HepG2 (cell line): ENCODE data around the gene PGK2. TPM values are rescaled to one million over a fixed set of nuclear protein-coding genes. Genes with fewer than 3 reads are reported as not detected.

ENCODE experiments used
- ATAC-seq: fragments of 200-7000 bp; cut with Tn5 transposase; 3 replicates; pipeline ENCODE4 v1.9.1; 2020; ENCODE audit warnings: mild to moderate bottlenecking, moderate library complexity
- BruUV-seq: library from RNA; stranded (reverse); fragments of 400-500 nt; replicated peaks from 2 replicates; lab custom pipeline; 2021; lab: Mats Ljungman, UMichigan
- CTCF ChIA-PET: fragments of 300-600 bp; formaldehyde crosslinking; extraction: SDS; loops from one replicate; lab custom pipeline; 2021; ENCODE audit warnings: low total read pairs, inconsistent platforms, low intra/inter-chr PET ratio; lab: Yijun Ruan, JAX
- POLR2A ChIA-PET: fragments of 350-600 bp; sonication (Branson Sonifier 250); formaldehyde crosslinking; loops from one replicate; lab custom pipeline; 2020; ENCODE audit warnings: antibody characterized with exemption, inconsistent platforms; lab: Yijun Ruan, JAX
- DNase-seq: peaks from one replicate; pipeline ENCODE4 v3.0.0-alpha.2; 2015; ENCODE audit warnings: low spot score
- FAIRE-seq: peaks from 3 replicates; lab custom pipeline; 2011; peaks lifted over from hg19 to GRCh38; lab: Jason Lieb, UNC
- H2AFZ ChIP-seq: one replicate; pipeline ENCODE4 v1.6.1; 2011; ENCODE audit warnings: low read length, inconsistent platforms
- H3K27ac ChIP-seq: fragments of 300-600 bp; 3 replicates; pipeline ENCODE4 v1.8.0; 2011; ENCODE audit warnings: mixed run types, mild to moderate bottlenecking, mixed read lengths, low read length, inconsistent platforms; ENCODE audit not compliant: insufficient read depth; ENCODE audit errors: extremely low read length
- H3K27me3 ChIP-seq, 2 experiments: fragments of 200-600 bp in 1 of 2; 2 replicates in 1 of 2; 3 replicates in 1 of 2; pipeline versions ENCODE4 v1.6.0 to v1.8.0; 2011; ENCODE audit warnings: low read length in 2 of 2, mild to moderate bottlenecking in 2 of 2, moderate library complexity in 2 of 2, inconsistent platforms in 1 of 2; ENCODE audit not compliant: insufficient read depth in 2 of 2, control insufficient read depth in 1 of 2
- H3K36me3 ChIP-seq, 2 experiments: fragments of 200-600 bp in 1 of 2; replicated peaks in 1 of 2; 2 replicates in 1 of 2; 3 replicates in 1 of 2; pipeline versions ENCODE4 v1.5.1 to v1.8.0; 2011; ENCODE audit warnings: low read length in 2 of 2, inconsistent platforms in 1 of 2; ENCODE audit not compliant: insufficient read depth in 2 of 2, control insufficient read depth in 1 of 2
- H3K4me1 ChIP-seq: 2 replicates; pipeline ENCODE4 v1.5.1; 2012; ENCODE audit warnings: low read length, inconsistent platforms; ENCODE audit not compliant: insufficient read depth
- H3K4me2 ChIP-seq: 2 replicates; pipeline ENCODE4 v1.6.0; 2011; ENCODE audit warnings: low read depth, low read length, inconsistent platforms
- H3K4me3 ChIP-seq, 3 experiments: fragments of 200-600 bp in 1 of 3; sonication (generic), shearing (Covaris generic) in 1 of 3; replicated peaks in 1 of 3; 2 replicates each; pipeline ENCODE4 v1.5.1; 2011 to 2016; ENCODE audit warnings: low read length in 3 of 3, inconsistent platforms in 2 of 3, low read depth in 2 of 3, mild to moderate bottlenecking in 2 of 3, control low read depth in 1 of 3, mixed read lengths in 1 of 3; ENCODE audit not compliant: insufficient read depth in 1 of 3
- H3K79me2 ChIP-seq: one replicate; pipeline ENCODE4 v1.6.1; 2011; ENCODE audit warnings: low read length, inconsistent platforms; ENCODE audit not compliant: insufficient read depth
- H3K9ac ChIP-seq: 2 replicates; pipeline ENCODE4 v1.6.0; 2011; ENCODE audit warnings: mild to moderate bottlenecking, low read depth, low read length, inconsistent platforms; ENCODE audit not compliant: insufficient read depth
- H3K9me3 ChIP-seq: 2 replicates; pipeline ENCODE4 v1.5.1; 2012; ENCODE audit warnings: mild to moderate bottlenecking, low read length
- H4K20me1 ChIP-seq: 2 replicates; pipeline ENCODE4 v1.6.0; 2011; ENCODE audit warnings: inconsistent platforms, mild to moderate bottlenecking, low read length, moderate library complexity; ENCODE audit not compliant: insufficient read depth
- ADNP ChIP-seq: sonication (generic); formaldehyde crosslinking; IDR thresholded peaks from 2 replicates; pipeline ENCODE4 v1.4.0; 2020; ENCODE audit warnings: missing genetic modification reagents
- TOPORS ChIP-seq: sonication (generic); formaldehyde crosslinking; IDR thresholded peaks from 2 replicates; pipeline ENCODE4 v1.8.0; 2023; ENCODE audit warnings: mild to moderate bottlenecking, missing genetic modification reagents
- ZXDC ChIP-seq: sonication (generic); formaldehyde crosslinking; IDR thresholded peaks from 2 replicates; pipeline ENCODE4 v1.5.0; 2020; ENCODE audit warnings: mild to moderate bottlenecking, missing genetic modification reagents
- WGBS: methylation state at CpG from one replicate; pipeline ENCODE4 v1.1.6; 2017; ENCODE audit warnings: low lambda C conversion rate; 5-methylcytosine and 5-hydroxymethylcytosine counted together
- in situ Hi-C: cut with HindIII; loops from 2 replicates; pipeline ENCODE4 v1.10.0; 2017; ENCODE audit warnings: low pct_unique_long_range_greater_than_20kb; ENCODE audit not compliant: extremely low pct_ligation_motif_present
- intact Hi-C: fragments of 100-400 bp; cut with micrococcal nuclease; formaldehyde crosslinking; loops from one replicate; pipeline ENCODE4 v1.10.0; 2022; ENCODE audit not compliant: unreplicated experiment
- polyA plus RNA-seq, 8 experiments: library from polyadenylated mRNA; depleted of rRNA in 3 of 8; stranded (reverse) in 7 of 8; unstranded in 1 of 8; fragments of >200 nt; fragmentation: Illumina TruSeq in 4 of 8; extraction: Trizol in 4 of 8; gene quantifications; 2 replicates each; pipeline versions ENCODE4 v1.2.1 to v1.2.3, GENCODE V29; 2011 to 2016; ENCODE audit warnings: low read depth in 4 of 8, missing spikeins in 1 of 8, mixed read lengths in 1 of 8; ENCODE audit not compliant: insufficient read depth in 1 of 8
- total RNA-seq, 5 experiments: library from RNA; depleted of rRNA; stranded (reverse); fragments of >200 nt; fragmentation: Illumina TruSeq; extraction: Trizol; gene quantifications; 2 replicates each; pipeline ENCODE4 v1.2.3, GENCODE V29; 2016; ENCODE audit warnings: low read depth in 1 of 5

PGK2 gene
- total and polyA plus RNA-seq, 2 of the 13 experiments (the other 11 are each of a cell fraction or from before 2014, with no cell fraction given): not detected

- CTCF ChIA-PET: no interaction called here
- intact Hi-C loops: no loop called here
- no peak for FAIRE-seq
Observed at GRCh38 chr6:49833386-49833785, 46.3 kb upstream of the PGK2 start.

More at GRCh38 chr6:49833386-49833785, 46.3 kb upstream of the PGK2 start:
- 66% methylated on average over 1 of the region's 1 CpG for WGBS
- no peaks in the 10 kb centered on the region for H3K4me1 ChIP-seq
- DNase-seq (no peak), ATAC-seq (no peak)
- no peaks in the 10 kb centered on the region for H3K79me2 ChIP-seq
- BruUV-seq: no TSS peak
- no peaks in the 10 kb centered on the region for H4K20me1 ChIP-seq
- no peak overlapping the region for H3K4me3 ChIP-seq
- H3K9ac ChIP-seq: no peak overlapping the region
- TF ChIP-seq TOPORS (CRISPR knock-in tag): no peak
- no peak for TF ChIP-seq ADNP (CRISPR knock-in tag)
- no peak for TF ChIP-seq ZXDC (CRISPR knock-in tag)
- no peak overlapping the region for H2AFZ ChIP-seq
- POLR2A ChIA-PET: no interaction called here
- in situ Hi-C loops: no loop called here
- H3K27me3 ChIP-seq: no peaks in the 10 kb centered on the region
- no peak overlapping the region for H3K27ac ChIP-seq
- H3K9me3 ChIP-seq: no peaks in the 10 kb centered on the region
- no peak overlapping the region for H3K4me2 ChIP-seq
- H3K36me3 ChIP-seq: no peaks in the 10 kb centered on the region
